ENCODE data around the gene CDC25A. TPM values are rescaled to one million over a fixed set of nuclear protein-coding genes. Genes with fewer than 3 reads are reported as not detected.
"Not testable (repeated sequence)": the region's sequence is repeated elsewhere in the genome, so short reads cannot be mapped to it uniquely, and the experiment has no call there.

Gene CDC25A
- polyA plus RNA-seq, 1 donor from 2014 or later: not detected

- Mint-ChIP-seq H3K4me1 (peaks cover 1 to 7% (median 3%) of the 10 kb centered on the region in 3 donors), H3K4me3 (no peak overlapping the region), H3K27me3 (no peaks in the 10 kb centered on the region), H3K9me3 (no peaks in the 10 kb centered on the region), H3K36me3 (no peaks in the 10 kb centered on the region), H3K27ac (peak overlapping the region in 1 of 3 donors; percentile 71)
Measured at GRCh38 chr3:48119505-48120193, 68.6 kb downstream of the CDC25A start.

- H3K27ac Mint-ChIP-seq: peak overlapping the region in 1 of 3 donors; percentile 71
Measured at GRCh38 chr3:48118928-48119327, 69.3 kb downstream of the CDC25A start.

GRCh38 chr3:48118322-48118721, 69.9 kb downstream of the CDC25A start:
- no peaks in the 10 kb centered on the region for H3K36me3 Mint-ChIP-seq
- peaks cover 1 to 7% (median 6%) of the 10 kb centered on the region in 3 donors for H3K4me1 Mint-ChIP-seq
- H3K27me3 Mint-ChIP-seq: no peaks in the 10 kb centered on the region
- no peak overlapping the region for H3K27ac Mint-ChIP-seq
- H3K9me3 Mint-ChIP-seq: no peaks in the 10 kb centered on the region
- peak overlapping the region in 1 of 4 donors; percentile 80 for H3K4me3 Mint-ChIP-seq

More at GRCh38 chr3:48118928-48119327, 69.3 kb downstream of the CDC25A start:
- Mint-ChIP-seq H3K36me3 (no peaks in the 10 kb centered on the region), H3K4me3 (no peak overlapping the region), H3K4me1 (peaks cover 1 to 7% (median 5%) of the 10 kb centered on the region in 3 donors), H3K9me3 (no peaks in the 10 kb centered on the region), H3K27me3 (no peaks in the 10 kb centered on the region)

- Mint-ChIP-seq H3K4me1 (peaks cover 7 to 17% (median 7%) of the 10 kb centered on the region in 3 donors), H3K36me3 (no peaks in the 10 kb centered on the region), H3K27ac (peak overlapping the region; percentile 3 to 75 (median 23)), H3K27me3 (no peaks in the 10 kb centered on the region), H3K4me3 (peak overlapping the region in 3 of 4 donors; percentile 58 to 75 (median 59)), H3K9me3 (no peaks in the 10 kb centered on the region)
Measured at GRCh38 chr3:48112813-48113212, 75.4 kb downstream of the CDC25A start.

- H3K9me3 Mint-ChIP-seq, H3K27me3 Mint-ChIP-seq, H3K36me3 Mint-ChIP-seq: not testable (repeated sequence)
- Mint-ChIP-seq H3K4me3 (peak overlapping the region in 3 of 4 donors; percentile 58 to 75 (median 59)), H3K4me1 (peaks cover 7 to 17% (median 7%) of the 10 kb centered on the region in 3 donors), H3K27ac (peak overlapping the region; percentile 3 to 75 (median 23))
Measured at GRCh38 chr3:48112108-48112791, 76.0 kb downstream of the CDC25A start.

GRCh38 chr3:48110463-48110862, 77.8 kb downstream of the CDC25A start:
- Mint-ChIP-seq H3K27me3 (peaks cover 3% of the 10 kb centered on the region), H3K4me3 (no peak overlapping the region), H3K27ac (no peak overlapping the region), H3K4me1 (peaks cover 7 to 17% (median 7%) of the 10 kb centered on the region in 3 donors), H3K36me3 (no peaks in the 10 kb centered on the region), H3K9me3 (no peaks in the 10 kb centered on the region)

GRCh38 chr3:48107227-48107626, 81.0 kb downstream of the CDC25A start:
- H3K4me3 Mint-ChIP-seq: no peak overlapping the region
- no peaks in the 10 kb centered on the region for H3K9me3 Mint-ChIP-seq
- peaks cover 0 to 3% (median 0%) of the 10 kb centered on the region in 3 donors for H3K4me1 Mint-ChIP-seq
- no peaks in the 10 kb centered on the region for H3K36me3 Mint-ChIP-seq
- peaks cover 3% of the 10 kb centered on the region for H3K27me3 Mint-ChIP-seq
- no peak overlapping the region for H3K27ac Mint-ChIP-seq

Other genes with a start within 250 kb of the CDC25A start
- 55.0 TPM for gene MAP4, start 172.0 kb downstream of the CDC25A start, polyA plus RNA-seq
- gene CAMP, start 35.1 kb upstream of the CDC25A start, polyA plus RNA-seq: 1.1 TPM
- 9.1 TPM for gene ZNF589, start 52.7 kb upstream of the CDC25A start, polyA plus RNA-seq
- gene NME6, start 113.0 kb upstream of the CDC25A start, polyA plus RNA-seq: 81.1 TPM
- gene SPINK8, start 145.2 kb upstream of the CDC25A start, polyA plus RNA-seq: not detected
- not detected for gene FBXW12, start 183.8 kb upstream of the CDC25A start, polyA plus RNA-seq
- not detected for gene PLXNB1, start 241.7 kb upstream of the CDC25A start, polyA plus RNA-seq

Data from IgD-negative memory B cell (primary cell).